Measurements from ENCODE around the gene TNNT1. TPM values are rescaled to one million over a fixed set of nuclear protein-coding genes. Genes with fewer than 3 reads are reported as not detected.

The TNNT1 gene
- total RNA-seq, 4 donors from 2014 or later = 0.90 to 1.5 TPM; not detected in 2

DNA sequence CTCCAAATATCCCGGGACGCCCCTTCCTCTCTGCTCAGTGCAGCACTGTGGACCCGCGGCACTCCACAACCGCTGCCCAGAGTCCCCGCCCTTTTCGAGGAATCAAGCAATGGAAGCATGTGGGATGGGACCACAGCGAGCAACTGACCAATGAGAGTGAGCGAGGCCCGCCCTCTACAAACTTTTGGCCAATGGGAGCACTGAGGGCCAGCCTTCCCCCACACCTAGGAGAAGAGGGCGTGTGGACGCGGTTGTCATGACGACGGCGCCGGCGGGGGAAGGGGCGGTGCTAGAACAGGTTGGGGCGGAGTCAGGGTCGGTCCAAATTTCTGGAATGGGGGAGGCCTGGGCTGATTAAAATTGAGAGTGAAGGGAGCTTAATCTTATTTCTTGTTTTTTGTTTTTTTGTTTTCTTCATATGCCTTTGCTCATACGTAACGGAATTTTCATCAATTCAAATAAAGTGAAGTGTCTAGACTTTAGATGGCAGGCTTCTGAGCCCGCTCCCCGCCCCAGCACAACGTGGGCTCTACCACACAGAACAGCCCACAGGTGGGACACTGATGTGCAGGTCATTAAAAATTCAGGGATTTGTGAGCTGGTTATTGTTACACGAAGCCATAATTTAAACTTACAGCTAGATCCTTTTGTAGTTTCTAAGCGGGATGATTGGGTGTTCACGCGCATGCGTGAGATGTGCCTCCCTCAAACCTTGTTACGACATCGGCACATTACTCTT lies 17.7 kb upstream of the TNNT1 start, which contains the start of gene DNAAF3:
TSS of gene DNAAF3 (minus strand) at position 84 of the 739 bp plus-strand sequence. CDS start 200 bp downstream, outside the sequence.
- peaks cover 0 to 99% of the 10 kb centered on the region in 2 donors for H3K27me3 ChIP-seq
- no peak within 1 kb of the TSS for H3K27ac ChIP-seq
- H3K36me3 ChIP-seq = no peaks in the 10 kb centered on the region
- no peak for TF ChIP-seq POLR2A (IDR thresholded peaks at IDR 0.05)
- TF ChIP-seq CTCF (IDR thresholded peaks at IDR 0.05) = no peak
- TF ChIP-seq EP300 (IDR thresholded peaks at IDR 0.05) = no peak
- 2 to 3% methylated on average over 33 of the region's 33 CpGs for WGBS, 2 donors
- peak; percentile 41 to 69 for DNase-seq (ENCODE audit: low spot score in 2 of 2)
- H3K4me3 ChIP-seq = peak within 1 kb of the TSS in 3 of 4 donors; percentile 28 to 45 (median 39)
- peaks cover 0 to 16% (median 2%) of the 10 kb centered on the region in 4 donors for H3K4me1 ChIP-seq
- no peaks in the 10 kb centered on the region for H3K9me3 ChIP-seq

DNA sequence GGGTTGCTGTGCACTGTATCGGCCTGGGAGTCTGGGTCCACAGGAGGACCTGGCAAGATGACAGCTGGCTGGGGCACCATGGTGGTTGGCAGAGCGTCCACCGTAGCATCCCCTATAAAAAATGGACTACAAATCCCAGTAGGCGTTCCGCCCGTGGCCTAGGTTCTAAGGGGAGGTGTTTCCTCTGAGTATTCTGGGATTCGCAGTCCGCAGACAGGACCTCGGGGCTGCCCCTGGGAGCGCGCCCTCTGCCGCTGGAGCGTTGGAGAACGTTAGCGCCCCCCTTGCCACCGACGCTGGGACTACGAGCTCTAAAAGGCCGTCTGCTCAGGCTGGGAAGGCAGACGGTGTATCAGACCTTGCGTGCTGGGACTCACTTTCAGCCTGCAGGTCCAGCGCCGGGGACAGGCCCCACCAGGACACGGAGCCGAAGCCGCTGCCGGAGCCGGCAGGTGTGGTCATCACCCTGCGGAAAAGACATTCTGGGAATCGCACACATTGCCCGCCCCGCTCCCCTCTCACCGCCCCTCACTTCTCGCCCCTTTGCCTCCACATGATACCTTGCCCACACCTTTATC lies 17.0 kb upstream of the TNNT1 start:
- no peaks in the 10 kb centered on the region for H3K36me3 ChIP-seq
- no peak for DNase-seq (ENCODE audit: low spot score in 2 of 2)
- peaks cover 0 to 17% (median 2%) of the 10 kb centered on the region in 4 donors for H3K4me1 ChIP-seq
- H3K27ac ChIP-seq = no peak overlapping the region
- TF ChIP-seq EP300 (IDR thresholded peaks at IDR 0.05) (no peak), CTCF (IDR thresholded peaks at IDR 0.05) (no peak), POLR2A (IDR thresholded peaks at IDR 0.05) (no peak)
- WGBS, 2 donors = 1 to 2% methylated on average over 30 to 33 of the region's 34 CpGs
- peak overlapping the region in 3 of 4 donors; percentile 28 to 45 (median 39) for H3K4me3 ChIP-seq
- no peaks in the 10 kb centered on the region for H3K9me3 ChIP-seq
- H3K27me3 ChIP-seq = peaks cover 0 to 99% of the 10 kb centered on the region in 2 donors

DNA sequence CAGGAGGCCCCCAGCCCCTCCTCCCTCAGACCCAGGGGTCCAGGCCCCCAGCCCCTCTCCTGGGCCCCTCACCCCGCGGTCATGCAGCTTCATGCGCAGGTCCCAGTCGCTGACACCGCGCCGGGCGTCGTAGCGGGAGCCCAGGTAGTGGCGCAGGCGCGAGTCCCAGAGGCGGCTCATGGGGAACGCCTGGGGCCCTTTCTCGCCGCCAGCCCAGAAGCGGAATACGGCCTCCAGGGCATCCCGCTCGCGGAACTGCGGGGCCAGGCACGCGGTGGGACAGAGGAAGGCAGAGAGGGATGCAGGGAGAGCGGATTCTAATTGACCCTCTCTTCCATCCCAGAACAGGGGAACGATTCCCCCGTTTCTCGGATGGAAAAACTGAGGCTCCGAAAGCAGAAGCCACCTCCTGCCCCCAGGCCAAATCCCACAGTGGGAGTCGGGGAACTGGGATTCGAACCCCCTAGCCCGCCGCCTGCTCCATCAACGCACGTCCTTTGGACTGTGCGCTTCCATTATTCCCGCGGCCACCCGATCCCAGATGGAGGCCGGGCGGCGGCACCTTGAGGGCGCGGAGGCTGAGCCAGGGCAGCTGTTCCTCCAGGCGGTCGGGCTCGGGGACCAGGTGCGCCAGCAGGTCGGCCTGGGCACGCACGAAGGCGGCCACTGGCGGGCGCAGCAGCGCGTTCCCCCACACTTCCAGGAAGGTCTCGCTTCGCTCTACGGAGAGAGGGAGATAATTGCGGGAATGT lies 12.7 kb upstream of the TNNT1 start:
- 29 to 31% methylated on average over 47 to 61 of the region's 61 CpGs for WGBS, 2 donors
- Histone ChIP-seq H3K27ac (no peak overlapping the region), H3K36me3 (no peaks in the 10 kb centered on the region), H3K4me1 (peaks cover 0 to 32% (median 2%) of the 10 kb centered on the region in 4 donors), H3K27me3 (peaks cover 0 to 99% of the 10 kb centered on the region in 2 donors), H3K9me3 (no peaks in the 10 kb centered on the region), H3K4me3 (no peak overlapping the region)
- TF ChIP-seq EP300 (IDR thresholded peaks at IDR 0.05) (no peak), CTCF (IDR thresholded peaks at IDR 0.05) (no peak), POLR2A (IDR thresholded peaks at IDR 0.05) (no peak)
- DNase-seq (ENCODE audit: low spot score in 2 of 2) = no peak

- Histone ChIP-seq H3K27me3 (peaks cover 0 to 99% of the 10 kb centered on the region in 2 donors), H3K4me3 (no peak overlapping the region), H3K36me3 (no peaks in the 10 kb centered on the region), H3K9me3 (no peaks in the 10 kb centered on the region), H3K27ac (no peak overlapping the region), H3K4me1 (peaks cover 0 to 32% (median 0%) of the 10 kb centered on the region in 4 donors)
- WGBS, 2 donors = 17 to 22% methylated on average over 15 to 18 of the region's 32 CpGs
- TF ChIP-seq POLR2A (IDR thresholded peaks at IDR 0.05) = no peak
- TF ChIP-seq EP300 (IDR thresholded peaks at IDR 0.05) = no peak
- TF ChIP-seq CTCF (IDR thresholded peaks at IDR 0.05) = no peak
- no peak for DNase-seq (ENCODE audit: low spot score in 2 of 2)
Measured at GRCh38 chr19:55160986-55161365, 12.0 kb upstream of the TNNT1 start.

Data from tibial nerve (tissue), 4 donors.